ENCODE measurements around the gene SUGP2. TPM values are rescaled to one million over a fixed set of nuclear protein-coding genes. Genes with fewer than 3 reads are reported as not detected.

SUGP2 gene
- total RNA-seq, 1 experiment from 2014 or later = 95.2 TPM

DNA sequence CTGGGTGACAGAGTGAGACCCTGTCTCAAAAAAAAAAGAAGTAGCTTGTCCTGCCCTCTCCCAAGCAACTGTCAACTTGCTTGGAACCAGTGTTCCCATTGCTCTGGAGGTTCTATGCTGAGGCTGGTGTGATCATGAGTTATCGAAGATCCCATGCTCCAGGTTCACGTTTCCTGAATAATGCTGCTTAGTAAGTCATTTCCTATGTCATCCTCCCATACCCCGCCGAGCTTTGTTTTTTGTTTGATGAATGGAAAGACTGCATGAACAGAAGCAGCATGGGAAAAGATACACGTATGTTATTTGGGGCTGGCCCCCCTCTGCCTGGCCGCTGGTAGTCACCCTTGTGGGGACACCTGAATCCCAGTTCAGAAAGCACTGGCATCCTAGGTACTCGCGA, 41.8 kb upstream of the SUGP2 start:
- H2BK120ac ChIP-seq (ENCODE audit: low read depth, low read length, poor library complexity, severe bottlenecking) = no peak overlapping the region
- no peak overlapping the region for H3K14ac ChIP-seq (ENCODE audit: insufficient read depth, low read length)
- no peak overlapping the region for H3T11ph ChIP-seq (ENCODE audit: low read length)
- TF ChIP-seq, protein P1, sequence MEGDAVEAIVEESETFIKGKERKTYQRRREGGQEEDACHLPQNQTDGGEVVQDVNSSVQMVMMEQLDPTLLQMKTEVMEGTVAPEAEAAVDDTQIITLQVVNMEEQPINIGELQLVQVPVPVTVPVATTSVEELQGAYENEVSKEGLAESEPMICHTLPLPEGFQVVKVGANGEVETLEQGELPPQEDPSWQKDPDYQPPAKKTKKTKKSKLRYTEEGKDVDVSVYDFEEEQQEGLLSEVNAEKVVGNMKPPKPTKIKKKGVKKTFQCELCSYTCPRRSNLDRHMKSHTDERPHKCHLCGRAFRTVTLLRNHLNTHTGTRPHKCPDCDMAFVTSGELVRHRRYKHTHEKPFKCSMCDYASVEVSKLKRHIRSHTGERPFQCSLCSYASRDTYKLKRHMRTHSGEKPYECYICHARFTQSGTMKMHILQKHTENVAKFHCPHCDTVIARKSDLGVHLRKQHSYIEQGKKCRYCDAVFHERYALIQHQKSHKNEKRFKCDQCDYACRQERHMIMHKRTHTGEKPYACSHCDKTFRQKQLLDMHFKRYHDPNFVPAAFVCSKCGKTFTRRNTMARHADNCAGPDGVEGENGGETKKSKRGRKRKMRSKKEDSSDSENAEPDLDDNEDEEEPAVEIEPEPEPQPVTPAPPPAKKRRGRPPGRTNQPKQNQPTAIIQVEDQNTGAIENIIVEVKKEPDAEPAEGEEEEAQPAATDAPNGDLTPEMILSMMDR (conservative IDR thresholded peaks at IDR 0.05) = no peak
- H4K91ac ChIP-seq (ENCODE audit: insufficient read length, low read depth, low read length) = no peak overlapping the region
- no peaks in the 10 kb centered on the region for H3K4me1 ChIP-seq (ENCODE audit: insufficient read depth, low read length)
- no peak overlapping the region for H2BK20ac ChIP-seq (ENCODE audit: low read depth, low read length, poor library complexity, severe bottlenecking)
- H3K56ac ChIP-seq (ENCODE audit: insufficient read length, low read depth, low read length) = no peak overlapping the region
- no peak overlapping the region for H3K9ac ChIP-seq (ENCODE audit: extremely low read depth, insufficient read length, low read length)
- no peaks in the 10 kb centered on the region; a peak in 1 of 7 replicates for H3K36me3 Mint-ChIP-seq (ENCODE audit: insufficient read depth in 1 of 3, low read depth in 3 of 3)
- H2BK5ac ChIP-seq (ENCODE audit: insufficient read length, low read length) = no peak overlapping the region
- no peak overlapping the region for H2BK15ac ChIP-seq (ENCODE audit: low read depth, low read length)
- H3K4me1 Mint-ChIP-seq = peaks cover 3% of the 10 kb centered on the region in 2 experiments; a peak in 2 of 4 replicates
- H3K79me2 ChIP-seq (ENCODE audit: insufficient read depth, low read length) = no peaks in the 10 kb centered on the region
- no peak overlapping the region for H3K4ac ChIP-seq (ENCODE audit: low read depth, low read length)
- no peak overlapping the region for H4K5ac ChIP-seq (ENCODE audit: insufficient read length, low read depth, low read length)
- DNase-seq = no peak
- H4K8ac ChIP-seq (replicated peaks; ENCODE audit: insufficient read length, low read depth, low read length) = no peak overlapping the region
- H3K23ac ChIP-seq (ENCODE audit: insufficient read length, low read depth, low read length) = no peak overlapping the region
- H2BK12ac ChIP-seq (ENCODE audit: insufficient read length, low read depth, low read length) = no peak overlapping the region
- H3K27ac ChIP-seq (ENCODE audit: insufficient read length, low read depth, low read length) = no peak overlapping the region
- H3K27ac Mint-ChIP-seq = no peak overlapping the region
- H4K20me1 ChIP-seq (ENCODE audit: control insufficient read depth, insufficient read depth, insufficient read length) = no peaks in the 10 kb centered on the region
- no peak overlapping the region for H3K18ac ChIP-seq (ENCODE audit: insufficient read length, low read depth, low read length)
- no peak overlapping the region for H2AFZ ChIP-seq (ENCODE audit: low read length)
- H3K9me3 Mint-ChIP-seq = no peaks in the 10 kb centered on the region
- no peaks in the 10 kb centered on the region for H3K9me3 ChIP-seq (ENCODE audit: control insufficient read depth, low read depth, low read length)
- no peaks in the 10 kb centered on the region for H3K79me1 ChIP-seq (ENCODE audit: insufficient read depth, low read depth, low read length, poor library complexity, severe bottlenecking)
- no peaks in the 10 kb centered on the region for H3K23me2 ChIP-seq (ENCODE audit: insufficient read length, low read depth, low read length, poor library complexity, severe bottlenecking)
- H3K4me3 Mint-ChIP-seq = no peak overlapping the region
- no CpG with 5 or more reads among the region's 8 CpGs for WGBS (ENCODE audit: extremely low coverage, insufficient read length, low lambda C conversion rate)
- H3K27me3 Mint-ChIP-seq (ENCODE audit: low read depth) = peaks cover 87% of the 10 kb centered on the region
- no peak overlapping the region for H2AK5ac ChIP-seq (ENCODE audit: insufficient read length, low read length)
- H3K4me2 ChIP-seq (ENCODE audit: insufficient read depth, insufficient read length, low read length) = no peak overlapping the region
- no peaks in the 10 kb centered on the region; the same call in 1 of the 2 replicates for H3K27me3 ChIP-seq (ENCODE audit: insufficient read depth, low read length)
